SK-N-SH (cell line): ENCODE results near the gene SLC25A21. TPM values are rescaled to one million over a fixed set of nuclear protein-coding genes. Genes with fewer than 3 reads are reported as not detected.

Experiments used
- CTCF ChIA-PET: fragments of 300-600, 350-600 bp; formaldehyde crosslinking; extraction: SDS; loops from one replicate; lab custom pipeline; 2021; lab: Yijun Ruan, JAX
- POLR2A ChIA-PET: fragments of 350-600 bp; sonication (Branson Sonifier 250); formaldehyde crosslinking; extraction: SDS; loops from one replicate; lab custom pipeline; 2020; ENCODE audit warnings: antibody characterized with exemption, inconsistent platforms; lab: Yijun Ruan, JAX
- DNase-seq: peaks from one replicate; pipeline ENCODE4 v3.0.0; 2012
- H2AFZ ChIP-seq: fragments of 200-600 bp; sonication (generic); 2 replicates; pipeline ENCODE4 v1.8.1; 2016; ENCODE audit warnings: antibody characterized with exemption, mild to moderate bottlenecking, low read depth
- H3F3A ChIP-seq: fragments of 200-600 bp; sonication (generic); replicated peaks from 2 replicates; pipeline ENCODE3; 2016; ENCODE audit warnings: antibody characterized with exemption, mild to moderate bottlenecking; ENCODE audit not compliant: insufficient read depth
- H3K27ac ChIP-seq, 2 experiments: fragments of 200-500 bp in 1 of 2; fragments of 200-600 bp in 1 of 2; sonication (Bioruptor generic) in 1 of 2; sonication (generic), shearing (Covaris generic) in 1 of 2; 2 replicates each; pipeline versions ENCODE4 v1.5.1 to v1.6.1; 2014 to 2016; ENCODE audit warnings: low read depth in 2 of 2, inconsistent platforms in 1 of 2, low read length in 1 of 2, mild to moderate bottlenecking in 1 of 2, mixed read lengths in 1 of 2
- H3K27me3 ChIP-seq: fragments of 200-600 bp; sonication (generic), shearing (Covaris generic); 2 replicates; pipeline ENCODE4 v1.6.1; 2016; ENCODE audit warnings: mixed run types; ENCODE audit not compliant: insufficient read depth
- H3K36me3 ChIP-seq, 2 experiments: fragments of 200-500 bp in 1 of 2; fragments of 200-600 bp in 1 of 2; sonication (Bioruptor generic) in 1 of 2; sonication (generic) in 1 of 2; replicated peaks in 1 of 2; 2 replicates each; pipeline versions ENCODE3 to v1.5.1; 2014 to 2016; ENCODE audit warnings: low read length in 1 of 2, mild to moderate bottlenecking in 1 of 2; ENCODE audit not compliant: insufficient read depth in 2 of 2, control insufficient read depth in 1 of 2
- H3K4me1 ChIP-seq, 2 experiments: fragments of 200-500 bp in 1 of 2; fragments of 200-600 bp in 1 of 2; sonication (Bioruptor generic) in 1 of 2; sonication (generic), shearing (Covaris generic) in 1 of 2; 2 replicates each; pipeline versions ENCODE4 v1.5.1 to v1.6.1; 2014 to 2016; ENCODE audit warnings: low read depth in 1 of 2, low read length in 1 of 2, mixed run types in 1 of 2; ENCODE audit not compliant: insufficient read depth in 2 of 2, control insufficient read depth in 1 of 2
- H3K4me2 ChIP-seq: fragments of 200-600 bp; sonication (generic), shearing (Covaris generic); 2 replicates; pipeline ENCODE4 v1.6.1; 2017; ENCODE audit warnings: mixed run types
- H3K4me3 ChIP-seq, 2 experiments: fragments of 200-500 bp in 1 of 2; fragments of 200-600 bp in 1 of 2; sonication (Bioruptor generic) in 1 of 2; sonication (generic), shearing (Covaris generic) in 1 of 2; 2 replicates each; pipeline versions ENCODE4 v1.5.1 to v1.8.1; 2014 to 2016; ENCODE audit warnings: low read depth in 2 of 2, inconsistent platforms in 1 of 2, low read length in 1 of 2, mild to moderate bottlenecking in 1 of 2, mixed read lengths in 1 of 2, moderate library complexity in 1 of 2
- H3K79me2 ChIP-seq: fragments of 200-600 bp; sonication (generic); 2 replicates; pipeline ENCODE4 v1.8.1; 2017; ENCODE audit warnings: mild to moderate bottlenecking; ENCODE audit not compliant: insufficient read depth
- H3K9ac ChIP-seq: fragments of 200-600 bp; sonication (generic); 2 replicates; pipeline ENCODE4 v1.6.1; 2017; ENCODE audit warnings: mixed run types
- H3K9me2 ChIP-seq: fragments of 200-600 bp; sonication (generic); 2 replicates; pipeline ENCODE4 v1.6.1; 2017; ENCODE audit warnings: mixed run types
- H3K9me3 ChIP-seq: fragments of 200-600 bp; sonication (generic); 2 replicates; pipeline ENCODE4 v1.6.1; 2017; ENCODE audit warnings: mixed run types, mild to moderate bottlenecking, moderate library complexity
- H4K20me1 ChIP-seq: fragments of 200-600 bp; sonication (generic); 2 replicates; pipeline ENCODE4 v1.6.1; 2017; ENCODE audit warnings: mild to moderate bottlenecking, mixed run types; ENCODE audit not compliant: insufficient read depth
- ELF1 ChIP-seq: IDR thresholded peaks from 2 replicates; pipeline ENCODE4 v1.4.0; 2012
- EP300 ChIP-seq, 2 experiments: IDR thresholded peaks; 2 replicates each; pipeline versions ENCODE4 v1.4.0 to v1.6.1; 2012; ENCODE audit warnings: borderline replicate concordance in 1 of 2, low read depth in 1 of 2, low read length in 1 of 2
- EZH2phosphoT487 ChIP-seq: fragments of 200-600 bp; sonication (generic); IDR thresholded peaks from 2 replicates; pipeline ENCODE4 v1.6.1; 2017; ENCODE audit warnings: low read depth, mixed run types, mild to moderate bottlenecking, antibody characterized with exemption, moderate library complexity, borderline replicate concordance
- GABPA ChIP-seq: IDR thresholded peaks from 2 replicates; pipeline ENCODE4 v1.4.0; 2012; ENCODE audit warnings: low read depth, mild to moderate bottlenecking
- MXI1 ChIP-seq: IDR thresholded peaks from 2 replicates; pipeline ENCODE4 v1.6.1; 2012; ENCODE audit warnings: mild to moderate bottlenecking, low read depth, low read length, improper control_type of control experiment
- POLR2AphosphoS5 ChIP-seq: IDR thresholded peaks from 2 replicates; pipeline ENCODE4 v1.6.1; 2012; ENCODE audit warnings: low read depth, low read length
- RAD21 ChIP-seq: IDR thresholded peaks from 2 replicates; pipeline ENCODE4 v1.6.1; 2012; ENCODE audit warnings: mild to moderate bottlenecking, low read length
- RFX5 ChIP-seq: IDR thresholded peaks from 2 replicates; pipeline ENCODE4 v1.6.1; 2012; ENCODE audit warnings: mild to moderate bottlenecking, improper control_type of control experiment, low read length
- RXRA ChIP-seq: IDR thresholded peaks from 2 replicates; pipeline ENCODE4 v1.4.0; 2012; ENCODE audit warnings: low read depth, mild to moderate bottlenecking, borderline replicate concordance
- TCF12 ChIP-seq: IDR thresholded peaks from 2 replicates; pipeline ENCODE4 v1.4.0; 2012
- YY1 ChIP-seq: IDR thresholded peaks from 2 replicates; pipeline ENCODE4 v1.4.0; 2012; ENCODE audit warnings: low read depth, mild to moderate bottlenecking
- WGBS: methylation state at CpG from one replicate; pipeline ENCODE4 v1.1.6; 2017; ENCODE audit warnings: low lambda C conversion rate; 5-methylcytosine and 5-hydroxymethylcytosine counted together
- polyA plus RNA-seq, 3 experiments: library from polyadenylated mRNA; depleted of rRNA; stranded (reverse); fragments of >200 nt; gene quantifications; 2 replicates each; pipeline ENCODE4 v1.2.3, GENCODE V29; 2012
- TF ChIP-seq, protein P1 (sequence below): fragments of 150-350 bp; IDR thresholded peaks from 2 replicates; pipeline ENCODE4 v1.6.1; 2016; ENCODE audit warnings: mild to moderate bottlenecking, low read depth, low read length
- TF ChIP-seq, protein P2 (sequence below): IDR thresholded peaks from 2 replicates; pipeline ENCODE4 v1.4.0; 2012; ENCODE audit warnings: low read depth
- TF ChIP-seq, protein P3 (sequence below): IDR thresholded peaks from 2 replicates; pipeline ENCODE4; 2012
- TF ChIP-seq, protein P4 (sequence below): IDR thresholded peaks from 2 replicates; pipeline ENCODE4 v1.4.0; 2012; ENCODE audit warnings: low read depth, borderline replicate concordance

SLC25A21 gene
- polyA plus RNA-seq, 1 of the 3 experiments (the other 2 are of a cell fraction), result not detected

DNA sequence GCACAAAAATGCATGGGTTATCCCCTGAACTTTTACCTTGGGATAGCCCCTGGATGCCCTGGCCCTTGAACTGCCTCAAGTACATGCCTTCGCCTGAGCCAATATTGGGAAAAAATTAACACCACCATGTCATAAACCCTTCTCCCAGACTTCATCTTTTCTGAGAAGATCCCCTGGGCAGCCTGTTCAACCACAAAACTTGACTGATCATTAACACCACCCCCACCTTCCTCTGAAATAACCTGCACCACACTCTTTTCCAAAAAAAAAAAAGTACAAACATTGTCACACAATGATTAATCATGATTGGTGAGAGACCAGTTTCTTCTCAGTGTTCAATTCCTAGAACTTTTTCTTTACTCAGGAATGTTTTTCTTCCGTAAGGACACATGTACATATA is 292.8 kb downstream of the SLC25A21 start:
- no peak overlapping the region for H3K4me2 ChIP-seq
- H3K9me3 ChIP-seq, result no peaks in the 10 kb centered on the region
- H4K20me1 ChIP-seq, result no peaks in the 10 kb centered on the region
- TF ChIP-seq EP300 (IDR thresholded peaks at IDR 0.05; ENCODE audit: borderline replicate concordance in 1 of 2, low read depth in 1 of 2, low read length in 1 of 2) (no peak), TCF12 (no peak), POLR2AphosphoS5 (no peak), MXI1 (no peak), RFX5 (no peak), RXRA (no peak), EZH2phosphoT487 (no peak), GABPA (no peak), ELF1 (no peak), YY1 (no peak), RAD21 (no peak)
- TF ChIP-seq, protein P1, sequence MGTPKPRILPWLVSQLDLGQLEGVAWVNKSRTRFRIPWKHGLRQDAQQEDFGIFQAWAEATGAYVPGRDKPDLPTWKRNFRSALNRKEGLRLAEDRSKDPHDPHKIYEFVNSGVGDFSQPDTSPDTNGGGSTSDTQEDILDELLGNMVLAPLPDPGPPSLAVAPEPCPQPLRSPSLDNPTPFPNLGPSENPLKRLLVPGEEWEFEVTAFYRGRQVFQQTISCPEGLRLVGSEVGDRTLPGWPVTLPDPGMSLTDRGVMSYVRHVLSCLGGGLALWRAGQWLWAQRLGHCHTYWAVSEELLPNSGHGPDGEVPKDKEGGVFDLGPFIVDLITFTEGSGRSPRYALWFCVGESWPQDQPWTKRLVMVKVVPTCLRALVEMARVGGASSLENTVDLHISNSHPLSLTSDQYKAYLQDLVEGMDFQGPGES, result no peak
- TF ChIP-seq, protein P2, sequence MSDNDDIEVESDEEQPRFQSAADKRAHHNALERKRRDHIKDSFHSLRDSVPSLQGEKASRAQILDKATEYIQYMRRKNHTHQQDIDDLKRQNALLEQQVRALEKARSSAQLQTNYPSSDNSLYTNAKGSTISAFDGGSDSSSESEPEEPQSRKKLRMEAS, result no peak
- TF ChIP-seq, protein P3, sequence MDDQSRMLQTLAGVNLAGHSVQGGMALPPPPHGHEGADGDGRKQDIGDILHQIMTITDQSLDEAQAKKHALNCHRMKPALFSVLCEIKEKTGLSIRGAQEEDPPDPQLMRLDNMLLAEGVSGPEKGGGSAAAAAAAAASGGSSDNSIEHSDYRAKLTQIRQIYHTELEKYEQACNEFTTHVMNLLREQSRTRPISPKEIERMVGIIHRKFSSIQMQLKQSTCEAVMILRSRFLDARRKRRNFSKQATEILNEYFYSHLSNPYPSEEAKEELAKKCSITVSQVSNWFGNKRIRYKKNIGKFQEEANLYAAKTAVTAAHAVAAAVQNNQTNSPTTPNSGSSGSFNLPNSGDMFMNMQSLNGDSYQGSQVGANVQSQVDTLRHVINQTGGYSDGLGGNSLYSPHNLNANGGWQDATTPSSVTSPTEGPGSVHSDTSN, result no peak
- TF ChIP-seq, protein P4, sequence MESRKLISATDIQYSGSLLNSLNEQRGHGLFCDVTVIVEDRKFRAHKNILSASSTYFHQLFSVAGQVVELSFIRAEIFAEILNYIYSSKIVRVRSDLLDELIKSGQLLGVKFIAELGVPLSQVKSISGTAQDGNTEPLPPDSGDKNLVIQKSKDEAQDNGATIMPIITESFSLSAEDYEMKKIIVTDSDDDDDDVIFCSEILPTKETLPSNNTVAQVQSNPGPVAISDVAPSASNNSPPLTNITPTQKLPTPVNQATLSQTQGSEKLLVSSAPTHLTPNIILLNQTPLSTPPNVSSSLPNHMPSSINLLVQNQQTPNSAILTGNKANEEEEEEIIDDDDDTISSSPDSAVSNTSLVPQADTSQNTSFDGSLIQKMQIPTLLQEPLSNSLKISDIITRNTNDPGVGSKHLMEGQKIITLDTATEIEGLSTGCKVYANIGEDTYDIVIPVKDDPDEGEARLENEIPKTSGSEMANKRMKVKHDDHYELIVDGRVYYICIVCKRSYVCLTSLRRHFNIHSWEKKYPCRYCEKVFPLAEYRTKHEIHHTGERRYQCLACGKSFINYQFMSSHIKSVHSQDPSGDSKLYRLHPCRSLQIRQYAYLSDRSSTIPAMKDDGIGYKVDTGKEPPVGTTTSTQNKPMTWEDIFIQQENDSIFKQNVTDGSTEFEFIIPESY, result no peak
- TF ChIP-seq, all 33 proteins: peak for 0
- H2AFZ ChIP-seq, result no peak overlapping the region
- no peaks in the 10 kb centered on the region for H3K9me2 ChIP-seq
- DNase-seq, result no peak
- H3F3A ChIP-seq, result no peaks in the 10 kb centered on the region
- ChIA-PET POLR2A (no interaction called here), CTCF (no interaction called here)
- no peaks in the 10 kb centered on the region for H3K79me2 ChIP-seq
- no peak overlapping the region for H3K9ac ChIP-seq
- WGBS, result 12% methylated on average over 2 of the region's 2 CpGs
- H3K4me1 ChIP-seq, result no peaks in the 10 kb centered on the region
- H3K27ac ChIP-seq, result no peak overlapping the region
- H3K4me3 ChIP-seq, result no peak overlapping the region
- no peaks in the 10 kb centered on the region for H3K36me3 ChIP-seq
- H3K27me3 ChIP-seq, result no peaks in the 10 kb centered on the region
